ENCODE data around the gene HBZ. TPM values are rescaled to one million over a fixed set of nuclear protein-coding genes. Genes with fewer than 3 reads are reported as not detected.
"Not testable (repeated sequence)": the region's sequence is repeated elsewhere in the genome, so short reads cannot be mapped to it uniquely, and the experiment has no call there.

The HBZ gene
- total RNA-seq = not detected in 2 replicates

GRCh38 chr16:152141-153128 is at the start of gene HBZ:
HBZ (plus strand) TSS chr16:152644; CDS start chr16:152910, 266 bp downstream.
- DNase-seq (ENCODE audit: low read depth, low spot score) = no peak

DNA sequence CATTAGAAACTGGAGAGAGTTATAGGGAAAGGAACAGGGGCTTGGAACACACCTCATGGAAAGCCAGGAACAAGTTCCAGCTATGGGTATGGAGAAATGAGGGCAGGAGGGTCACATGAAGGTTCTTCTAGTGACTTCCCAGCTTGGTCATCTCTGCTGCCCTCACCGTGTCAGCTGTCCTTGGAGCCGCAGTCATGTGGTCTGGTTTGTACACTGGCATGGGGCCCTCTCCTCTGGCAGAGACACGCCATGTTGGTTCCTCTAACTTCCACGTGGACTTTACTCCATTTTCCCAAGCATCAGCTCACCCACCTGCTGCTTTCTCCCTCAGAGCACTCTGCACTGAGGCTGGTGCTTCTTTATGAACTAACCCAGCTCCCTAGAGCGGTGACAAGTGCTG is 48.1 kb upstream of the HBZ start:
- no peak for DNase-seq (ENCODE audit: low read depth, low spot score)

- DNase-seq (ENCODE audit: low read depth, low spot score) = no peak
Observed at GRCh38 chr16:104928-105327, 47.5 kb upstream of the HBZ start.

DNA sequence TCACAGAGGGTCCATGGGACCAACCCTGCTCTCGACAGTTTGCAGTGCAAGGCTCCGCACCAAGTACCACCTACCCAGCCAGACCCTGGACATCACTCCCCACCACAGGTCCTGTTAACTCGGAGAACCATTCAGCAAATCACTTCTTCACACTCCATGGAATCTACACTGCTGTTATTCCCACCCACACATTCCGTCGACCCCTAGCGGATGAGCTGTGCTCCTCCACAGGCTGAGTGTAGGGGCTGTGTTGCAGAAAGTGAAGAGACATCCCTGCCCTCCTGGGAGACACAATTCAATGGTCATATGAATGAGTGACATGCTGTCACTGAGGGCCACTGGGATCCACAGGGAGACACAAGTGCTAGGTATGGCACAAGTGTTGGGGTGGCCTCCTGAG is 46.9 kb upstream of the HBZ start:
- no peak for DNase-seq (ENCODE audit: low read depth, low spot score)

GRCh38 chr16:106623-107324 is 45.7 kb upstream of the HBZ start:
- peak; percentile 48 for DNase-seq (ENCODE audit: low read depth, low spot score)

- no peak for DNase-seq (ENCODE audit: low read depth, low spot score)
Observed at GRCh38 chr16:112153-112840, 40.1 kb upstream of the HBZ start.

- no peak for DNase-seq (ENCODE audit: low read depth, low spot score)
Observed at GRCh38 chr16:114327-114726, 38.1 kb upstream of the HBZ start.

DNA sequence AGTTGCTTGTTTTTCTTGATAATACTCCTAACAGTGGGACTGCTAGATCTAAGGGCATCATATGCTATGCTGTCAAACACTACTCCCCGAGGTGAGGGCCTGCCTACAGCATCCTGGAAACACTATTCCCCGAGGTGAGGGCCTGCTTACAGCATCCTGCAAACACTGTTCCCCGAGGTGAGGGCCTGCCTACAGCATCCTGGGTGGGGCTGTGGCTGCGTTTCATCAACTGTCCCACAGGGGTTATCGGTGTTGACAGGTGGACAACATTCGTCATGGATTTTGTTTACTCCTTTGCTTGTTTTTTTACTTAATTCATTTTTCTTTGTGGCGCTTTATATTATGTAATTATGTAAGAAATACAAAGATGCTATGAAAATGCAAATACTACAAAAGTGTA is 36.4 kb upstream of the HBZ start:
- DNase-seq (ENCODE audit: low read depth, low spot score) = no peak

DNA sequence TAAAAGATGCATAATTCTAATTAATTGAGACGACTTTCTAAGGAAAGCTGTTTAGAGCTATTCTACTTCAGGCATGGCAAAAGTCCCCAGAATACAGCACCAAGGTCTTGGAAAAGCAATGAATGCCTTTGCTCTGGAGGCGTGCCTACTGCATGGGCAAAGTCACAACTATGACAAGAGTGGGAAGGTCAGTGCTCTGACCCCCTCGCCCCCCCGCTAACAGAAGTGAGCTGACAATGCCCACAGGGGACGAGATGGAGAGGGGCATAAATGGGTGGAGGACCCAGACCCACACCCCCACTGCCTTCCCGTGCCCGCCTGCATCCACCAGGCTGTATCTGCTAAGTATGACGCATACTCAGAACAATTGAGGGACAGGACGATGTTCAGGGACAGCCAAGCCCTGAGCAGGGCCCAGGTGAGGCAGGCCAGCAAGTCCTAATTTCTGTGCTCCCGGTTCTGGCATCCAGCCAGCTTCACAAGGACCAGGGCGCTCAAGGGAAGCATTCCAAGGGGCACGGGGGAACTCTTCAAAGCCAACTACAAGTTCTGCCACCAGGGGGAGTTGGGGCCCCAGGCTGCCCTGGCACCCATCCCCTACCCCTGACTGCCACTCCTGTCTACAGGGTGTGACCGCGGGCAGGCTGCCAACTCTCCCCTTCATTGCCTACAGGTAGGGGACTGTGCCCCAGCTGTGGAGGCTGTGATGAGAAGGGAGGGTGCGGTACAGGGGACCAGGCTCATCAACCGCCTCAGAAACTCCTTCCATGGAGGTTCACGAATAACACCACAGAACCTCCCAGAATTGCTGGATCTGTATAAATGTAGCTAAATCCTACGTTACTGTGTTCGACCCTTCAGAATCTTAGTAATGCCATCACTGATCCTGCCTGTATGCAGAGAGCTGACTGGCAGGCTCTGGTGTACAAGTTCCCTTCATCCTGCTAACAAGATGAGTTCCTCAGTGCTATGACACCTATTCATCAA is 34.8 kb upstream of the HBZ start:
- DNase-seq (ENCODE audit: low read depth, low spot score) = no peak

DNA sequence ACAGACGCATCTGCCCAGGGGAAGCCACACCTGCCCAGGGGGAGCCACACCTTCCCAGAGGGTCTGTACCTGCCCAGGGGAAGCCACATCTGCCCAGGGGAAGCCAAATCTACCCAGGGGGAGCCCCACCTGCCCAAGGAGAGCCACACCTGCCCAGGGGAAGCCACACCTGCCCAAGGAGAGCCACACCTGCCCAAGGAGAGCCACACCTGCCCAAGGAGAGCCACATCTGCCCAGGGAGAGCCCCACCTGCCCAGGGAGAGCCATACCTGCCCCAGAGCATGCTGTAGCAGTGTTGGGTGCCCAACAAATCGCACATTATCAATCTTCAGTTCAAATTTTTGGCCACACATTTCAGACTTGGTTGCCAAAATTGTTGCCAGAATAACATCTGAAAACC is 33.6 kb upstream of the HBZ start:
- no peak for DNase-seq (ENCODE audit: low read depth, low spot score)

- DNase-seq (ENCODE audit: low read depth, low spot score) = no peak
Observed at GRCh38 chr16:119295-119694, 33.1 kb upstream of the HBZ start.

DNA sequence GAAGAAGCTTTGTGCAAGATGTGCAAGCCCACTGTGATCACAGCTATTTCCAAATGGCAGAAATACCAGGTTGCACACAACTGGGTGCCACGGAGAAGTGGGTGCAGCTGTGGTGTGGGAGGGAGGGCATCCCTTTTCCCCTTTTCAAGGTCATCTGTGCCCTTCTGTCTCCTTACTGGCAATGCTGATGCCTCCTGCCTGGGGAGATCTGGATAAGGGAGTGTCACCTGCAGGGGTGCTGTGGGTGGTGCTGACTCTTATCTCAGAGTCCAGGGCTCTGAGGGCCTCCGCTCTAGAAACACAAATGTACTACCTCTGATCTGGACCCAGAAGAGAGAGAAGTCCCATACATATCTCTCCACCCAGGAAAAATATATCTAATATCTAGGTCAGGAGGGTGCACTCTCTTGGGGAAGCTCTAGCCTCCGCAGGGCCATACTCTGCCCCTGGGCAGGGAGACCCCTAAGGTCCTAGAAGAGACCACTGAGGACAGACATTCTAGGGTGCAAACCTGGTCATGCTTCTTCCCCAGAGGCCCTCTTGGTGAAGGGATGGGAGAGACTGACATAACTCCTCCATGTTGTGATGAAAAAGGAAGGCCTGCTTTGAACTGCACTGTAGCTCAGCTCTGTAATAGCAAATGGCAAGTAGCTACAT is 32.5 kb upstream of the HBZ start:
- DNase-seq (ENCODE audit: low read depth, low spot score) = no peak

GRCh38 chr16:120756-121155 is 31.7 kb upstream of the HBZ start:
- DNase-seq (ENCODE audit: low read depth, low spot score) = no peak

- no peak for DNase-seq (ENCODE audit: low read depth, low spot score)
Observed at GRCh38 chr16:122361-122760, 30.1 kb upstream of the HBZ start.

GRCh38 chr16:123558-124350 is 28.7 kb upstream of the HBZ start:
- DNase-seq (ENCODE audit: low read depth, low spot score) = not testable (repeated sequence)

DNA sequence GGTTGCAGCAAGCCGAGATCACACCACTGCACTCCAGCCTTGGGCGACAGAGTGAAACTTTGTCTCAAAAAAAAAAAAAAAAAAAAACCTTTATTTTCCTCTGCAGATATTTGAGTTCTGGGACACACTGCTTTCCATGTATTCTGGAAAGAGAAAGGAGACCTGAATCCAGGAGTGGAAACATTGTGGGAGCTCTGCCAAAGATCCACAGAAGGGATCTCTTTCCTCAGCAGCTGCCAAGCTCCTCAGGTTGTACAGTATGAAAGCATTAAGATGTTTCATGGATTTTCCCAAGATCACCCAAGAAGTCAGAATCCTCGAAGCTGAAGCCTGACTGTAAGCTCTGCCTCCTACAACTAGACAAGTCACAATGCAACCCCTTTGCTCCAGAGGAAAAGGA is 27.4 kb upstream of the HBZ start:
- no peak for DNase-seq (ENCODE audit: low read depth, low spot score)

- no peak for DNase-seq (ENCODE audit: low read depth, low spot score)
Observed at GRCh38 chr16:129075-129474, 23.4 kb upstream of the HBZ start.

GRCh38 chr16:130533-131173 is 21.8 kb upstream of the HBZ start:
- DNase-seq (ENCODE audit: low read depth, low spot score) = no peak

DNA sequence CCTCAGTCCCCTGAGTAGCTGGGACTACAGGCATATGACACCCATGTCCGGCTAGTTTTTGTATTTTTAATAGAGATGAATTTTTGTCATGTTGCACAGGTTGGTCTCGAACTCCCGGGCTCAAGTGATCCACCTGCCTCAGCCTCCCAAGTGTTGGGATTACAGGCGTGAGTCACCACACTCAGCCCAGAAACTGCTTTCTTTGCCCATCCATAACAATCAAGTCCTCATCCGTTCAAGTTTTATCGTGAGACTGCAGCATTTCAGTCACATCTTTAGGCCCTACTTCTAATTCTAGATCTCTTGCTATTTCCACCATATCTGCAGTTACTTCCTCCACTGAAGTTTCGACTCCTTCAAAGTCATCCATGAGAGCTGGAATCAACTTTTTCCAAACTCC is 20.3 kb upstream of the HBZ start:
- DNase-seq (ENCODE audit: low read depth, low spot score) = no peak
